ENCODE data around the gene C2orf80. TPM values are rescaled to one million over a fixed set of nuclear protein-coding genes. Genes with fewer than 3 reads are reported as not detected.

The C2orf80 gene
- total and polyA plus RNA-seq, 9 of the 15 experiments (the other 6 are each of a cell fraction or from before 2014, with no cell fraction given): not detected

GRCh38 chr2:208183972-208184705 is 5.7 kb downstream of the C2orf80 start:
- no peak overlapping the region for H3K27ac ChIP-seq (ENCODE audit: extremely low read depth, low read depth, low read length)
- in situ Hi-C loops (cut with MboI) (no loop called here), intact Hi-C loops (cut with micrococcal nuclease) (no loop called here)
- H3K9ac ChIP-seq (ENCODE audit: insufficient read depth in 1 of 2, low read depth in 2 of 2, low read length in 2 of 2): no peak overlapping the region
- H3K4me1 ChIP-seq (replicated peaks in 1 of 2; ENCODE audit: control insufficient read depth in 2 of 2, insufficient read depth in 2 of 2, low read length in 2 of 2): peaks cover 0 to 3% of the 10 kb centered on the region in 2 experiments; a peak in 1 of 5 replicates
- DNase-seq (ENCODE audit: extremely low read depth in 1 of 4, low spot score in 3 of 4) (no peak), FAIRE-seq (no peak), ATAC-seq (no peak)
- POLR2A ChIA-PET: interaction anchor here (0.9 kb wide), 1 partner anchor 9 kb away, joined by 6 read pairs; no protein-coding TSS in a partner anchor
- no peak overlapping the region for H2AFZ ChIP-seq (ENCODE audit: low read depth, low read length)
- H4K20me1 ChIP-seq (replicated peaks; ENCODE audit: control insufficient read depth, insufficient read depth, low read length): no peaks in the 10 kb centered on the region
- no peaks in the 10 kb centered on the region for H3K27me3 ChIP-seq (ENCODE audit: control insufficient read depth in 2 of 2, insufficient read depth in 2 of 2, low read length in 2 of 2)
- no TSS peak for BruUV-seq (replicated peaks)
- H3K9me3 ChIP-seq (replicated peaks; ENCODE audit: control insufficient read depth, insufficient read depth, low read depth, low read length): no peaks in the 10 kb centered on the region
- H3K4me3 ChIP-seq: no peak overlapping the region
- no peaks in the 10 kb centered on the region for H3K79me2 ChIP-seq (ENCODE audit: control insufficient read depth, insufficient read depth, low read length)
- H3K4me2 ChIP-seq (ENCODE audit: insufficient read depth, low read length): no peak overlapping the region
- TF ChIP-seq HSF4 (CRISPR knock-in tag; IDR thresholded peaks at IDR 0.05; ENCODE audit: borderline replicate concordance): no peak
- TF ChIP-seq, protein P1, sequence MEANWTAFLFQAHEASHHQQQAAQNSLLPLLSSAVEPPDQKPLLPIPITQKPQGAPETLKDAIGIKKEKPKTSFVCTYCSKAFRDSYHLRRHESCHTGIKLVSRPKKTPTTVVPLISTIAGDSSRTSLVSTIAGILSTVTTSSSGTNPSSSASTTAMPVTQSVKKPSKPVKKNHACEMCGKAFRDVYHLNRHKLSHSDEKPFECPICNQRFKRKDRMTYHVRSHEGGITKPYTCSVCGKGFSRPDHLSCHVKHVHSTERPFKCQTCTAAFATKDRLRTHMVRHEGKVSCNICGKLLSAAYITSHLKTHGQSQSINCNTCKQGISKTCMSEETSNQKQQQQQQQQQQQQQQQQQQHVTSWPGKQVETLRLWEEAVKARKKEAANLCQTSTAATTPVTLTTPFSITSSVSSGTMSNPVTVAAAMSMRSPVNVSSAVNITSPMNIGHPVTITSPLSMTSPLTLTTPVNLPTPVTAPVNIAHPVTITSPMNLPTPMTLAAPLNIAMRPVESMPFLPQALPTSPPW (CRISPR knock-in tag; IDR thresholded peaks at IDR 0.05): peak; percentile 22; the same call in 1 of the 2 replicates
- no peaks in the 10 kb centered on the region for H3K9me1 ChIP-seq (ENCODE audit: control insufficient read depth, insufficient read depth, low read length)
- CTCF ChIA-PET (ENCODE audit: low intra/inter-chr PET ratio): no interaction called here
- no peaks in the 10 kb centered on the region for H3K36me3 ChIP-seq (ENCODE audit: control insufficient read depth, insufficient read depth, low read length)
- WGBS (ENCODE audit: insufficient coverage, low coverage, missing lambda C conversion rate): 38% methylated on average over 12 of the region's 12 CpGs

- intact Hi-C loops (cut with micrococcal nuclease) (no loop called here), in situ Hi-C loops (cut with MboI) (no loop called here)
- no TSS peak for BruUV-seq (replicated peaks)
- TF ChIP-seq, protein P2, sequence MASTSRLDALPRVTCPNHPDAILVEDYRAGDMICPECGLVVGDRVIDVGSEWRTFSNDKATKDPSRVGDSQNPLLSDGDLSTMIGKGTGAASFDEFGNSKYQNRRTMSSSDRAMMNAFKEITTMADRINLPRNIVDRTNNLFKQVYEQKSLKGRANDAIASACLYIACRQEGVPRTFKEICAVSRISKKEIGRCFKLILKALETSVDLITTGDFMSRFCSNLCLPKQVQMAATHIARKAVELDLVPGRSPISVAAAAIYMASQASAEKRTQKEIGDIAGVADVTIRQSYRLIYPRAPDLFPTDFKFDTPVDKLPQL (IDR thresholded peaks at IDR 0.05; ENCODE audit: extremely low read depth, insufficient read length): no peak
- TF ChIP-seq ZNF707 (CRISPR knock-in tag; conservative IDR thresholded peaks at IDR 0.05): no peak
- TF ChIP-seq SRSF9 (IDR thresholded peaks at IDR 0.05; ENCODE audit: borderline replicate concordance, low read depth, low read length): no peak
- TF ChIP-seq TAF1 (IDR thresholded peaks at IDR 0.05; ENCODE audit: control insufficient read depth, extremely low read depth, insufficient read depth, low read length, severe bottlenecking): no peak
- Histone ChIP-seq H3K9me1 (ENCODE audit: control insufficient read depth, insufficient read depth, low read length) (no peaks in the 10 kb centered on the region), H3K9ac (ENCODE audit: insufficient read depth in 1 of 2, low read depth in 2 of 2, low read length in 2 of 2) (no peak overlapping the region), H3K36me3 (ENCODE audit: control insufficient read depth, insufficient read depth, low read length) (no peaks in the 10 kb centered on the region), H3K9me3 (replicated peaks; ENCODE audit: control insufficient read depth, insufficient read depth, low read depth, low read length) (no peaks in the 10 kb centered on the region), H3K4me1 (replicated peaks in 1 of 2; ENCODE audit: control insufficient read depth in 2 of 2, insufficient read depth in 2 of 2, low read length in 2 of 2) (peaks cover 0 to 3% of the 10 kb centered on the region in 2 experiments; a peak in 1 of 5 replicates), H4K20me1 (replicated peaks; ENCODE audit: control insufficient read depth, insufficient read depth, low read length) (no peaks in the 10 kb centered on the region), H3K27me3 (ENCODE audit: control insufficient read depth in 2 of 2, insufficient read depth in 2 of 2, low read length in 2 of 2) (no peaks in the 10 kb centered on the region), H2AFZ (ENCODE audit: low read depth, low read length) (no peak overlapping the region), H3K27ac (ENCODE audit: extremely low read depth, low read depth, low read length) (no peak overlapping the region), H3K79me2 (ENCODE audit: control insufficient read depth, insufficient read depth, low read length) (no peaks in the 10 kb centered on the region), H3K4me2 (ENCODE audit: insufficient read depth, low read length) (no peak overlapping the region), H3K4me3 (no peak overlapping the region)
- WGBS (ENCODE audit: insufficient coverage, low coverage, missing lambda C conversion rate): 11% methylated on average over 7 of the region's 7 CpGs
- ChIA-PET POLR2A (interaction anchor here (0.9 kb wide), 1 partner anchor 8 kb away, joined by 6 read pairs; no protein-coding TSS in a partner anchor), CTCF (ENCODE audit: low intra/inter-chr PET ratio) (no interaction called here)
- DNase-seq (ENCODE audit: extremely low read depth in 1 of 4, low spot score in 3 of 4) (no peak), FAIRE-seq (no peak), ATAC-seq (peak; percentile 58)
Measured at GRCh38 chr2:208183526-208183925, 6.3 kb downstream of the C2orf80 start.

All from K562 (cell line).